Colonic mucosa (tissue), 4 donors: Measurements from ENCODE around the gene PRICKLE1. TPM values are rescaled to one million over a fixed set of nuclear protein-coding genes. Genes with fewer than 3 reads are reported as not detected.

ENCODE experiments used
- DNase-seq: peaks from one replicate; pipeline ENCODE4 v3.0.0-alpha.2; 2020
- H3K27ac ChIP-seq: fragments of 200-600 bp; one replicate; pipeline ENCODE4 v1.8.0; 2021
- H3K27me3 ChIP-seq: fragments of 200-600 bp; one replicate; pipeline ENCODE4 v1.8.0; 2021
- H3K36me3 ChIP-seq: fragments of 200-600 bp; one replicate; pipeline ENCODE4 v1.8.0; 2021
- H3K4me1 ChIP-seq: fragments of 200-600 bp; one replicate; pipeline ENCODE4 v1.8.0; 2021; ENCODE audit warnings: mild to moderate bottlenecking
- H3K4me3 ChIP-seq: fragments of 200-600 bp; one replicate; pipeline ENCODE4 v1.8.0; 2021
- H3K9ac ChIP-seq, 2 donors: one replicate each; pipeline ENCODE4 v1.7.0; 2013; ENCODE audit warnings: control low read depth in 2 of 2, low read depth in 2 of 2, low read length in 2 of 2
- H3K9me3 ChIP-seq: fragments of 200-600 bp; one replicate; pipeline ENCODE4 v1.8.0; 2021
- CTCF ChIP-seq: fragments of 200-600 bp; IDR thresholded peaks from one replicate; pipeline ENCODE4 v1.8.0; 2022; ENCODE audit warnings: antibody characterized with exemption, mild to moderate bottlenecking
- intact Hi-C: fragments of 100-400 bp; cut with DNase I; formaldehyde crosslinking; loops from one replicate; pipeline ENCODE4 v1.14.1; 2022
- total RNA-seq, 2 donors: library from RNA; stranded (reverse); fragmentation: NEBNext Ultra II Directional in 1 of 2; extraction: Animal tissue kit (Norgen Biotek cat#: 25700) in 1 of 2; gene quantifications; one replicate each; pipeline ENCODE4 v1.2.1, GENCODE V29; 2021
- donor health status: healthy.
- donor health status: DM: no; HTN: no; CAD: no.
- donor health status: DM: no; HTN: no; CAD: no.

PRICKLE1 gene
- total RNA-seq, 2 donors from 2014 or later: 1.1 to 2.9 TPM

GRCh38 chr12:42421844-42422779 lies 167.4 kb downstream of the PRICKLE1 start:
- no peak overlapping the region for H3K9ac ChIP-seq
- no peaks in the 10 kb centered on the region for H3K9me3 ChIP-seq
- H3K27me3 ChIP-seq: no peaks in the 10 kb centered on the region
- intact Hi-C loops: no loop called here
- no peak overlapping the region for H3K27ac ChIP-seq
- H3K4me1 ChIP-seq: no peaks in the 10 kb centered on the region
- no peaks in the 10 kb centered on the region for H3K36me3 ChIP-seq
- no peak for DNase-seq
- H3K4me3 ChIP-seq: no peak overlapping the region
- no peak for TF ChIP-seq CTCF

GRCh38 chr12:42420395-42420794 lies 169.2 kb downstream of the PRICKLE1 start:
- no peak overlapping the region for H3K9ac ChIP-seq
- H3K36me3 ChIP-seq: no peaks in the 10 kb centered on the region
- no peak for TF ChIP-seq CTCF
- H3K27ac ChIP-seq: no peak overlapping the region
- intact Hi-C loops: no loop called here
- H3K27me3 ChIP-seq: no peaks in the 10 kb centered on the region
- no peak for DNase-seq
- H3K9me3 ChIP-seq: no peaks in the 10 kb centered on the region
- H3K4me1 ChIP-seq: no peaks in the 10 kb centered on the region
- no peak overlapping the region for H3K4me3 ChIP-seq

GRCh38 chr12:42410340-42410739 lies 179.2 kb downstream of the PRICKLE1 start:
- Histone ChIP-seq H3K27ac (no peak overlapping the region), H3K9ac (no peak overlapping the region), H3K4me3 (no peak overlapping the region), H3K27me3 (no peaks in the 10 kb centered on the region), H3K4me1 (no peaks in the 10 kb centered on the region), H3K9me3 (no peaks in the 10 kb centered on the region), H3K36me3 (no peaks in the 10 kb centered on the region)
- TF ChIP-seq CTCF: no peak
- DNase-seq: no peak
- intact Hi-C loops: no loop called here

GRCh38 chr12:42409471-42409870 lies 180.1 kb downstream of the PRICKLE1 start:
- H3K4me3 ChIP-seq: no peak overlapping the region
- no peaks in the 10 kb centered on the region for H3K27me3 ChIP-seq
- TF ChIP-seq CTCF: no peak
- no peaks in the 10 kb centered on the region for H3K36me3 ChIP-seq
- no peaks in the 10 kb centered on the region for H3K9me3 ChIP-seq
- H3K4me1 ChIP-seq: no peaks in the 10 kb centered on the region
- DNase-seq: no peak
- H3K9ac ChIP-seq: no peak overlapping the region
- intact Hi-C loops: no loop called here
- no peak overlapping the region for H3K27ac ChIP-seq

- H3K9me3 ChIP-seq: no peaks in the 10 kb centered on the region
- H3K4me3 ChIP-seq: no peak overlapping the region
- no peaks in the 10 kb centered on the region for H3K36me3 ChIP-seq
- intact Hi-C loops: no loop called here
- no peak overlapping the region for H3K9ac ChIP-seq
- no peak for TF ChIP-seq CTCF
- no peaks in the 10 kb centered on the region for H3K4me1 ChIP-seq
- no peak for DNase-seq
- H3K27me3 ChIP-seq: no peaks in the 10 kb centered on the region
- no peak overlapping the region for H3K27ac ChIP-seq
Measured at GRCh38 chr12:42407306-42407705, 182.2 kb downstream of the PRICKLE1 start.
